Sciatic nerve (tissue), 1 donor: Measurements from ENCODE around the gene MTHFSD. TPM values are rescaled to one million over a fixed set of nuclear protein-coding genes. Genes with fewer than 3 reads are reported as not detected.

Experiments used
- total RNA-seq: library from RNA; stranded (reverse); fragmentation: NEBNext Ultra II Directional; extraction: Animal tissue kit (Norgen Biotek cat#: 25700); gene quantifications from one replicate; pipeline ENCODE4 v1.2.1, GENCODE V29; 2021
- donor health status: DM: no; HTN: no; CAD: no.

Gene MTHFSD
- total RNA-seq, 1 donor from 2014 or later = 19.2 TPM

Other genes starting within 250 kb of the MTHFSD start
- gene FOXF1, start 44.7 kb downstream of the MTHFSD start, total RNA-seq = 0.45 TPM
- gene FOXC2, start 11.6 kb upstream of the MTHFSD start, total RNA-seq = 20.0 TPM
- gene FOXL1, start 23.3 kb upstream of the MTHFSD start, total RNA-seq = 7.5 TPM